Gastroesophageal sphincter (tissue), 4 donors: Measurements from ENCODE around the gene CMSS1. TPM values are rescaled to one million over a fixed set of nuclear protein-coding genes. Genes with fewer than 3 reads are reported as not detected.
A peak's percentile ranks its signal among the peaks of the same experiment; 100 is the strongest.

ENCODE experiments used
- ATAC-seq: fragments of 150-250 bp; one replicate; pipeline ENCODE4 v1.9.1; 2016; ENCODE audit warnings: mild to moderate bottlenecking, moderate library complexity
- H3K27ac ChIP-seq, 4 donors: fragments of 200-600 bp; sonication (generic) in 3 of 4; 1 replicate in 3 of 4; 2 replicates in 1 of 4; pipeline ENCODE4 v1.5.1; 2016 to 2019
- H3K27me3 ChIP-seq: fragments of 200-600 bp; sonication (generic); one replicate; pipeline ENCODE4 v1.5.1; 2019
- H3K36me3 ChIP-seq, 2 donors: fragments of 200-600 bp; sonication (generic); one replicate each; pipeline ENCODE4 v1.5.1; 2019; ENCODE audit warnings: control low read depth in 1 of 2
- H3K4me1 ChIP-seq, 3 donors: fragments of 200-600 bp; sonication (generic); 1 replicate in 2 of 3; 2 replicates in 1 of 3; pipeline ENCODE4 v1.5.1; 2016 to 2019; ENCODE audit warnings: control low read depth in 2 of 3
- H3K4me3 ChIP-seq, 2 donors: fragments of 200-600 bp; sonication (generic); one replicate each; pipeline ENCODE4 v1.5.1; 2019; ENCODE audit warnings: mild to moderate bottlenecking in 1 of 2, moderate library complexity in 1 of 2
- H3K9me3 ChIP-seq, 3 donors: fragments of 200-600 bp; sonication (generic); one replicate each; pipeline ENCODE4 v1.5.1; 2017 to 2019; ENCODE audit warnings: control low read depth in 2 of 3
- EP300 ChIP-seq: sonication (generic); formaldehyde crosslinking; IDR thresholded peaks from one replicate; pipeline ENCODE4 v1.6.1; 2017; ENCODE audit warnings: antibody characterized with exemption, mild to moderate bottlenecking
- POLR2A ChIP-seq, 2 donors: fragments of 450-650 bp; IDR thresholded peaks; one replicate each; pipeline ENCODE4 v1.6.1; 2017; ENCODE audit warnings: antibody characterized with exemption in 2 of 2, mild to moderate bottlenecking in 2 of 2, moderate library complexity in 1 of 2
- POLR2AphosphoS5 ChIP-seq: sonication (generic); formaldehyde crosslinking; IDR thresholded peaks from one replicate; pipeline ENCODE4 v1.6.1; 2017; ENCODE audit warnings: antibody characterized with exemption
- WGBS, 2 donors: methylation state at CpG; one replicate each; pipeline ENCODE4 v1.1.5; 2018; ENCODE audit warnings: low coverage in 1 of 2; 5-methylcytosine and 5-hydroxymethylcytosine counted together
- total RNA-seq, 4 donors: library from RNA; depleted of rRNA; stranded (reverse); fragments of >200 nt; gene quantifications; one replicate each; pipeline ENCODE4 v1.1.0, GENCODE V29; 2016
- TF ChIP-seq, protein P1 (sequence below), 4 experiments: fragments of 200-600 bp in 2 of 4; fragments of 450-650 bp in 2 of 4; sonication (generic) in 1 of 4; IDR thresholded peaks; one replicate each; pipeline ENCODE4 v1.5.1; 2017 to 2019; ENCODE audit warnings: antibody characterized with exemption in 4 of 4, mild to moderate bottlenecking in 2 of 4, moderate library complexity in 2 of 4

Gene CMSS1
- total RNA-seq, 4 donors from 2014 or later: 15.2 to 20.8 (median 16.6) TPM

DNA sequence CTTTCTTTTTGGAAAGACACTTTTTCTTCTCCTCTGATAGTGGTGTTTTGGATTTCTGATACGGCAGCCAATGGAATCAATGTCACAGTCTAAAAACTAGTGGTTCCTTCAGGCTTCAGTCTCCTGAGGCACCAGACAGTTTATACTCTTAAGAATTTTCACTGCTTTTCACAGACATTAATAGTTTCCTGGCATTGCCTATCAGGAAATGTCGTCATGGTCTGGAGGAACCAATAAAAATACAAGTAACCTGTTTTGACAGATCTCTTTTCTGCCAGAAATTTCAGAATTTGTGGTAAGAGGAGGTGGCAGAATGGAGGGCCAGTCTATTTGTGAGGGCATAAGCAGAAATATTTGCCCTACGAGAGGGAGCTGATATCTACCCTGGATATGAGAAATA is 251.8 kb downstream of the CMSS1 start:
- no peaks in the 10 kb centered on the region for H3K36me3 ChIP-seq
- peak overlapping the region in 2 of 4 donors; percentile 4 to 8 for H3K27ac ChIP-seq
- H3K9me3 ChIP-seq: no peaks in the 10 kb centered on the region
- ATAC-seq: no peak
- 76 to 77% methylated on average over 3 of the region's 3 CpGs for WGBS, 2 donors
- peaks cover 6 to 46% (median 8%) of the 10 kb centered on the region in 3 donors for H3K4me1 ChIP-seq
- H3K4me3 ChIP-seq: no peak overlapping the region
- no peaks in the 10 kb centered on the region for H3K27me3 ChIP-seq
- TF ChIP-seq POLR2A (IDR thresholded peaks at IDR 0.05): no peak

DNA sequence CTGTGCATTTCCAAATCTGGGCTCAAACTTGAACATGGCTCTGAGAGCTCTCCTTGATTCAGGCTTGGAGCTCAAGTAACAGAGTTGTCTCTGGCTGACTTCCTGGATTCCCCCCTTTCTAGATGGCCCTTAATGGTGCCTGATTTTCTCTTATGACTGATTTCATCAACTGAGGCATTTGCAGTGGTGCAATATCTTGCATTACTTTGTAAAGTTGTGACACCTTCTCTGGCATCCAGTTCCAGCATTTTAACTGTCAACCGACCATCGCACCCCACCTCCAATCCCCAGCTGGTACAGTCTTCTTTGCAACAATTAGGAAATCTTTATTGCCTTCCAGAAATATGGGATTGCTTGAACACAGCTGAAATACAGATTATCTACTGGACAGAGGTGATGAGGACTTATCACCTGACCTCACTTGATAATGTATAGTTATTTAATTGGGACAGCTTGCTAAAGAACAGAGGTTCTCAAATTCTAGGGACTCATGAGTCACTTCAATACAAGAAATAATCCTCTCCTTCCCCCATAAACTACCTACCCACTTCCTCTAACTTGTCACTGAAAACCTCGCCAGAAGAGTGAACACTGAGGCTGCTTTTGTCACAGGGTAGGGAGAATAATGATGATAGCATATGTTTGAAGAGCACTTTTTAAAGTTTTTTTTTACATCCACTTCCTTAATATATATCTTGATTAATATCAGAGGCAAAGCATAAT is 254.8 kb downstream of the CMSS1 start:
- H3K27ac ChIP-seq: no peak overlapping the region
- no peaks in the 10 kb centered on the region for H3K36me3 ChIP-seq
- no peaks in the 10 kb centered on the region for H3K9me3 ChIP-seq
- no peaks in the 10 kb centered on the region for H3K27me3 ChIP-seq
- peak; percentile 46 for ATAC-seq
- TF ChIP-seq, protein P1, sequence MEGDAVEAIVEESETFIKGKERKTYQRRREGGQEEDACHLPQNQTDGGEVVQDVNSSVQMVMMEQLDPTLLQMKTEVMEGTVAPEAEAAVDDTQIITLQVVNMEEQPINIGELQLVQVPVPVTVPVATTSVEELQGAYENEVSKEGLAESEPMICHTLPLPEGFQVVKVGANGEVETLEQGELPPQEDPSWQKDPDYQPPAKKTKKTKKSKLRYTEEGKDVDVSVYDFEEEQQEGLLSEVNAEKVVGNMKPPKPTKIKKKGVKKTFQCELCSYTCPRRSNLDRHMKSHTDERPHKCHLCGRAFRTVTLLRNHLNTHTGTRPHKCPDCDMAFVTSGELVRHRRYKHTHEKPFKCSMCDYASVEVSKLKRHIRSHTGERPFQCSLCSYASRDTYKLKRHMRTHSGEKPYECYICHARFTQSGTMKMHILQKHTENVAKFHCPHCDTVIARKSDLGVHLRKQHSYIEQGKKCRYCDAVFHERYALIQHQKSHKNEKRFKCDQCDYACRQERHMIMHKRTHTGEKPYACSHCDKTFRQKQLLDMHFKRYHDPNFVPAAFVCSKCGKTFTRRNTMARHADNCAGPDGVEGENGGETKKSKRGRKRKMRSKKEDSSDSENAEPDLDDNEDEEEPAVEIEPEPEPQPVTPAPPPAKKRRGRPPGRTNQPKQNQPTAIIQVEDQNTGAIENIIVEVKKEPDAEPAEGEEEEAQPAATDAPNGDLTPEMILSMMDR (IDR thresholded peaks at IDR 0.05): no peak
- TF ChIP-seq POLR2AphosphoS5 (no peak), POLR2A (IDR thresholded peaks at IDR 0.05) (no peak), EP300 (no peak)
- 80 to 86% methylated on average over 1 to 3 of the region's 3 CpGs for WGBS, 2 donors
- H3K4me3 ChIP-seq: no peak overlapping the region
- H3K4me1 ChIP-seq: peaks cover 6 to 60% (median 12%) of the 10 kb centered on the region in 3 donors

DNA sequence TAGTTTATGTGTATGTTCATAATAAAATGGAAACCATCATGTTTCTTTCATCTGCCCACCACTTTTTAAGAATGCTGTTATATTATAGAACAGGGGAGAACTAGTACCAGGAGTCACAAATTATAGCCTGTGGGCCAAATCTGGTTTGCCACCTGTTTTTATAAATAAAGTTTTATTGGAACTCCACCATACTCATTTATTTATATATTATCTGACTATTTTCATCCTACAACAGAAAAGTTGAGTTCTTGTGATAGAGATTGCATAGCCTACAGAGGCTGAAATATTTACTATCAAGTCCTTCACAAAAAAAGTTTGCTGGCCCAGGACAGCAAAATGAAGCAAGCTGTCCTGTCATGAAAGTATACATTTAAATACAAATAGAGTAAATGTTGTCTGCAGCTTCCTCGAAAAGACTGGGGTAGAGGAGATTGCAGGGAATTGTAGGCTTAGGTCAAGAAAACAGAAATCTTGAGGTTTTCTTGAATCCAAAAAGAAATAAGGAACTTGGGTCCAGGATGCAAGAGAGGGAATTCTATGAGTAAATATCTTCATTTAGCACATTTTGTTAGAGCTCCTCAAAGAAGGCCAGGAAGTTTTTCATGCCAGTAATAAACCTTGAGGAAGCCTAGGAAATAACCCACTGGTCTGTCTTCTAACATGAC is 255.5 kb downstream of the CMSS1 start:
- Histone ChIP-seq H3K4me3 (no peak overlapping the region), H3K4me1 (peaks cover 6 to 60% (median 12%) of the 10 kb centered on the region in 3 donors), H3K27ac (peak overlapping the region in 3 of 4 donors; percentile 60 to 68 (median 64)), H3K36me3 (no peaks in the 10 kb centered on the region), H3K27me3 (no peaks in the 10 kb centered on the region), H3K9me3 (no peaks in the 10 kb centered on the region)
- 64 to 80% methylated on average over 1 of the region's 1 CpG for WGBS, 2 donors
- TF ChIP-seq, protein P1 (IDR thresholded peaks at IDR 0.05): no peak
- no peak for TF ChIP-seq POLR2AphosphoS5
- no peak for TF ChIP-seq POLR2A (IDR thresholded peaks at IDR 0.05)
- TF ChIP-seq EP300: no peak
- ATAC-seq: no peak

- WGBS, 2 donors: 33 to 57% methylated on average over 9 to 10 of the region's 10 CpGs
- no peaks in the 10 kb centered on the region for H3K9me3 ChIP-seq
- no peaks in the 10 kb centered on the region for H3K36me3 ChIP-seq
- ATAC-seq: no peak
- peak overlapping the region in 3 of 4 donors; percentile 60 to 68 (median 64) for H3K27ac ChIP-seq
- TF ChIP-seq EP300: no peak
- TF ChIP-seq, protein P1 (IDR thresholded peaks at IDR 0.05): no peak
- TF ChIP-seq POLR2A (IDR thresholded peaks at IDR 0.05): no peak
- no peak for TF ChIP-seq POLR2AphosphoS5
- no peaks in the 10 kb centered on the region for H3K27me3 ChIP-seq
- no peak overlapping the region for H3K4me3 ChIP-seq
- H3K4me1 ChIP-seq: peaks cover 6 to 56% (median 12%) of the 10 kb centered on the region in 3 donors
Measured at GRCh38 chr3:100073714-100074307, 256.1 kb downstream of the CMSS1 start.

- Histone ChIP-seq H3K27me3 (no peaks in the 10 kb centered on the region), H3K4me3 (no peak overlapping the region), H3K4me1 (peaks cover 4 to 43% (median 7%) of the 10 kb centered on the region in 3 donors), H3K9me3 (no peaks in the 10 kb centered on the region), H3K27ac (peak overlapping the region in 1 of 4 donors; percentile 12), H3K36me3 (no peaks in the 10 kb centered on the region)
- WGBS, 2 donors: 80 to 94% methylated on average over 4 of the region's 4 CpGs
- TF ChIP-seq POLR2AphosphoS5 (no peak), POLR2A (IDR thresholded peaks at IDR 0.05) (no peak), EP300 (no peak)
- TF ChIP-seq, protein P1 (IDR thresholded peaks at IDR 0.05): no peak
- ATAC-seq: no peak
Measured at GRCh38 chr3:100075196-100075595, 257.5 kb downstream of the CMSS1 start.
